Keratinocyte (primary cell): ENCODE measurements around the gene THRAP3. TPM values are rescaled to one million over a fixed set of nuclear protein-coding genes. Genes with fewer than 3 reads are reported as not detected.

ENCODE experiments used
- DNase-seq: peaks from one replicate; pipeline ENCODE4 v3.0.0-alpha.2; 2011; ENCODE audit warnings: low read depth, missing footprints, low spot score
- FAIRE-seq: peaks from 2 replicates; lab custom pipeline; 2011; peaks lifted over from hg19 to GRCh38; lab: Jason Lieb, UNC
- H2AFZ ChIP-seq: 2 replicates; pipeline ENCODE4 v1.6.0; 2012; ENCODE audit warnings: low read length, control low read depth, inconsistent platforms; ENCODE audit not compliant: control insufficient read depth
- H3K27ac ChIP-seq: 2 replicates; pipeline ENCODE4 v1.5.1; 2011; ENCODE audit warnings: low read length; ENCODE audit not compliant: control insufficient read depth, insufficient read depth
- H3K27me3 ChIP-seq: 3 replicates; pipeline ENCODE4 v1.6.0; 2011; ENCODE audit warnings: low read length; ENCODE audit not compliant: control insufficient read depth, insufficient read depth; ENCODE audit errors: extremely low read depth
- H3K36me3 ChIP-seq, 2 experiments: 2 replicates in 1 of 2; 3 replicates in 1 of 2; pipeline ENCODE4 v1.5.1; 2011; ENCODE audit warnings: low read length in 2 of 2, mild to moderate bottlenecking in 1 of 2; ENCODE audit not compliant: control insufficient read depth in 2 of 2, insufficient read depth in 2 of 2; ENCODE audit errors: extremely low read depth in 1 of 2
- H3K4me1 ChIP-seq: 3 replicates; pipeline ENCODE4 v1.5.1; 2011; ENCODE audit warnings: low read length; ENCODE audit not compliant: control insufficient read depth, insufficient read depth; ENCODE audit errors: extremely low read depth
- H3K4me2 ChIP-seq: 3 replicates; pipeline ENCODE4 v1.6.0; 2011; ENCODE audit warnings: low read depth, low read length; ENCODE audit not compliant: control insufficient read depth, insufficient read depth; ENCODE audit errors: extremely low read depth
- H3K4me3 ChIP-seq, 3 experiments: fragments of 200-600 bp in 1 of 3; sonication (generic) in 1 of 3; 2 replicates in 2 of 3; 3 replicates in 1 of 3; pipeline ENCODE4 v1.5.1; 2011 to 2016; ENCODE audit warnings: low read length in 3 of 3, mild to moderate bottlenecking in 3 of 3, control low read depth in 2 of 3, inconsistent platforms in 1 of 3, low read depth in 1 of 3, mixed read lengths in 1 of 3, mixed run types in 1 of 3, moderate library complexity in 1 of 3; ENCODE audit not compliant: control insufficient read depth in 2 of 3, insufficient read depth in 2 of 3; ENCODE audit errors: extremely low read depth in 1 of 3
- H3K79me2 ChIP-seq: 2 replicates; pipeline ENCODE4 v1.6.0; 2012; ENCODE audit warnings: low read length; ENCODE audit not compliant: control insufficient read depth, insufficient read depth
- H3K9ac ChIP-seq: 3 replicates; pipeline ENCODE4 v1.6.0; 2011; ENCODE audit warnings: low read length; ENCODE audit not compliant: control insufficient read depth, insufficient read depth; ENCODE audit errors: extremely low read depth
- H3K9me1 ChIP-seq: 3 replicates; pipeline ENCODE4 v1.6.0; 2011; ENCODE audit warnings: low read length; ENCODE audit not compliant: control insufficient read depth, insufficient read depth; ENCODE audit errors: extremely low read depth
- H3K9me3 ChIP-seq: 2 replicates; pipeline ENCODE4 v1.5.1; 2012; ENCODE audit warnings: low read depth, low read length; ENCODE audit not compliant: control insufficient read depth
- H4K20me1 ChIP-seq: 3 replicates; pipeline ENCODE4 v1.6.0; 2011; ENCODE audit warnings: low read length; ENCODE audit not compliant: control insufficient read depth, insufficient read depth; ENCODE audit errors: extremely low read depth
- CTCF ChIP-seq, 3 experiments: IDR thresholded peaks in 1 of 3; conservative IDR thresholded peaks in 1 of 3; optimal IDR thresholded peaks in 1 of 3; 2 replicates in 2 of 3; 3 replicates in 1 of 3; pipeline versions ENCODE3 to v1.5.1; 2011; ENCODE audit warnings: low read length in 3 of 3, mild to moderate bottlenecking in 3 of 3, moderate library complexity in 2 of 3, control low read depth in 1 of 3, inconsistent platforms in 1 of 3; ENCODE audit not compliant: insufficient read depth in 2 of 3; ENCODE audit errors: extremely low read depth in 1 of 3
- EZH2 ChIP-seq: IDR thresholded peaks from one replicate; pipeline ENCODE4 v1.6.1; 2012; ENCODE audit warnings: inconsistent platforms, mild to moderate bottlenecking, low read length, moderate library complexity
- dilution Hi-C: fragments of 300-500 bp; cut with MboI; formaldehyde crosslinking; loops from one replicate; pipeline ENCODE4 v1.7.0; 2020; ENCODE audit warnings: low sequenced_read_pairs; ENCODE audit not compliant: extremely low pct_ligation_motif_present
- polyA plus RNA-seq, 5 experiments: library from polyadenylated mRNA; depleted of rRNA in 3 of 5; stranded (reverse) in 3 of 5; stranded (forward) in 1 of 5; unstranded in 1 of 5; fragments of >200 nt; gene quantifications; 1 replicate in 1 of 5; 2 replicates in 3 of 5; 3 replicates in 1 of 5; pipeline versions ENCODE4 v1.2.1 to v1.2.3, GENCODE V29; 2011 to 2012; ENCODE audit warnings: missing spikeins in 2 of 5, low read depth in 1 of 5, low replicate concordance in 1 of 5

Gene THRAP3
- polyA plus RNA-seq, 1 donor (not counting 4 experiments of a cell fraction or from before 2014, with no cell fraction given) = 79.6 TPM

GRCh38 chr1:36179220-36179600 lies 45.0 kb upstream of the THRAP3 start:
- Histone ChIP-seq H3K4me2 (no peak overlapping the region), H3K4me3 (no peak overlapping the region), H3K9ac (no peak overlapping the region), H3K9me1 (no peaks in the 10 kb centered on the region), H2AFZ (no peak overlapping the region), H3K4me1 (peaks cover 13% of the 10 kb centered on the region), H3K9me3 (no peaks in the 10 kb centered on the region), H3K36me3 (peaks cover 46 to 58% of the 10 kb centered on the region in 2 experiments), H3K27me3 (no peaks in the 10 kb centered on the region), H4K20me1 (peaks cover 11% of the 10 kb centered on the region), H3K27ac (peak overlapping the region; percentile 14), H3K79me2 (peaks cover 32% of the 10 kb centered on the region)
- FAIRE-seq (no peak), DNase-seq (no peak)
- TF ChIP-seq CTCF (optimal IDR thresholded peaks at IDR 0.05 in 1 of 3, IDR thresholded peaks at IDR 0.05 in 1 of 3, conservative IDR thresholded peaks at IDR 0.05 in 1 of 3; ENCODE audit: extremely low read depth in 1 of 3, insufficient read depth in 2 of 3, low read length in 3 of 3) (no peak), EZH2 (no peak)
- dilution Hi-C loops = no loop called here

GRCh38 chr1:36182734-36183133 lies 41.5 kb upstream of the THRAP3 start:
- no peak for TF ChIP-seq CTCF (optimal IDR thresholded peaks at IDR 0.05 in 1 of 3, IDR thresholded peaks at IDR 0.05 in 1 of 3, conservative IDR thresholded peaks at IDR 0.05 in 1 of 3; ENCODE audit: extremely low read depth in 1 of 3, insufficient read depth in 2 of 3, low read length in 3 of 3)
- TF ChIP-seq EZH2 = no peak
- H3K4me1 ChIP-seq = peaks cover 9% of the 10 kb centered on the region
- H3K9ac ChIP-seq = no peak overlapping the region
- FAIRE-seq = no peak
- dilution Hi-C loops = no loop called here
- H3K9me1 ChIP-seq = no peaks in the 10 kb centered on the region
- DNase-seq = no peak
- H3K36me3 ChIP-seq = peaks cover 27 to 32% of the 10 kb centered on the region in 2 experiments
- H4K20me1 ChIP-seq = peaks cover 5% of the 10 kb centered on the region
- peaks cover 4% of the 10 kb centered on the region for H3K79me2 ChIP-seq
- no peak overlapping the region for H3K27ac ChIP-seq
- H3K9me3 ChIP-seq = no peaks in the 10 kb centered on the region
- no peaks in the 10 kb centered on the region for H3K27me3 ChIP-seq
- H3K4me3 ChIP-seq = no peak overlapping the region
- no peak overlapping the region for H2AFZ ChIP-seq
- H3K4me2 ChIP-seq = no peak overlapping the region
